ENCODE measurements around the gene KIF3B.

KIF3B gene

DNA sequence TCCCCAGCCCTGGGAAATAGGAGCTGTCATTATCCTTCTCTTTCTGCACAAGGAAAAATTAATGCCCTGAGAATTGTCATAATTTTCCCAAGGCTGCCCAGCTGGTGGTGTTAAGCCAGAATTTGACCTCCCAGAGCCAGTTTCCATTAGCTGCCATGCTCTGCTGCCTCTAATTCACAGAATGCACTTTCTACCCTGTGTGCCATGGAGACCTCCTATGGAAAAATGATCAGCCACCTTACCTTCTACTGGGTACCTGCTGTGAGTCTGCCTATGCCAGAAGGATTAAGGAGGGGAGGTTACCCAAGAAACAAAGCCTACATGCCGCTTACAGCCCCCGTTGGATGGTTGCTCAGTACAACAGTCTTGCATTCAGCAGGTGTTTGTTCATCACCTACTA is 40.6 kb upstream of the KIF3B start:
- peaks cover 11% of the 10 kb centered on the region for H3K79me1 ChIP-seq (replicated peaks; ENCODE audit: low read length, poor library complexity, severe bottlenecking)
- H3K14ac ChIP-seq (ENCODE audit: low read length in 2 of 2) = no peak overlapping the region
- H2AK5ac ChIP-seq (ENCODE audit: low read length, severe bottlenecking) = no peak overlapping the region
- H2BK5ac ChIP-seq (ENCODE audit: low read depth, low read length, poor library complexity, severe bottlenecking) = no peak overlapping the region
- H2BK12ac ChIP-seq (ENCODE audit: low read length in 2 of 2) = no peak overlapping the region
- no peak overlapping the region for H3K4me3 ChIP-seq (ENCODE audit: insufficient read depth in 1 of 2, low read depth in 1 of 2, low read length in 2 of 2)
- H3K4me2 ChIP-seq (ENCODE audit: low read length, poor library complexity, severe bottlenecking) = no peak overlapping the region
- 98% methylated on average over 2 of the region's 2 CpGs for WGBS
- H3K4ac ChIP-seq (ENCODE audit: low read depth in 1 of 2, low read length in 2 of 2) = no peak overlapping the region
- H3K27me3 ChIP-seq (ENCODE audit: control insufficient read depth in 1 of 2, insufficient read depth in 1 of 2, low read length in 2 of 2) = no peaks in the 10 kb centered on the region
- peaks cover 50 to 55% of the 10 kb centered on the region in 2 experiments for H3K36me3 ChIP-seq (ENCODE audit: control insufficient read depth in 1 of 2, insufficient read depth in 2 of 2, low read depth in 1 of 2, low read length in 2 of 2)
- H2BK15ac ChIP-seq (ENCODE audit: low read depth, poor library complexity, severe bottlenecking) = no peak overlapping the region
- H2BK120ac ChIP-seq (ENCODE audit: low read depth, low read length) = no peak overlapping the region
- H3K27ac ChIP-seq (ENCODE audit: low read length, poor library complexity, severe bottlenecking) = no peak overlapping the region
- H4K8ac ChIP-seq (ENCODE audit: low read length) = no peak overlapping the region
- no peak overlapping the region for H2AFZ ChIP-seq (ENCODE audit: low read depth, low read length)
- no peaks in the 10 kb centered on the region for H3K9me3 ChIP-seq (ENCODE audit: control insufficient read depth, low read length)
- H3K4me1 ChIP-seq (ENCODE audit: control insufficient read depth, insufficient read depth, low read depth, low read length) = peaks cover 5% of the 10 kb centered on the region
- no peak overlapping the region for H3K9ac ChIP-seq (ENCODE audit: low read length)
- no peak for DNase-seq
- no peak overlapping the region for H4K91ac ChIP-seq (ENCODE audit: low read length)
- no peak overlapping the region for H3K18ac ChIP-seq (ENCODE audit: low read depth in 1 of 2, low read length in 2 of 2)
- no peak overlapping the region for H3K23ac ChIP-seq (ENCODE audit: low read length in 2 of 2)

DNA sequence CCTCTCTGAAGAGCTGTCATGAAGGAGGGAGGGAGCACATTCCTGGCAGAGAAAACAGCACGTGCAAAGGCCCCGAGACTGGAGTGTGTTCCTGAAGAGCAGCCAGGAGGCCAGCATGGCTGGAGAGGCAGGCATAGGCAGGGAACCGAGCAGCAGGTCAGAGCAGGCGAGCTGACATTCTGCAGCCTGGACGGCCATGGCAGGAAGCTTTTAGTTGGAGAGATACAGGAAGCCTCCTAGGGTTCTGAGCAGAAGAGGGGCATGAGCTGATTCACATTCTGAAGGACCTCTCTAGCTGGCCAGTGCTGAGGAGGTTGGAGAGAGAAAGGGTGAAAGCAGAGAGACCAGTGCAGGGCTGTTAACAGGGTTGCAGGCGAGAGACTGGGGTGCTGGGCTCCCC is 40.0 kb upstream of the KIF3B start:
- no peak overlapping the region for H2AFZ ChIP-seq (ENCODE audit: low read depth, low read length)
- H3K18ac ChIP-seq (ENCODE audit: low read depth in 1 of 2, low read length in 2 of 2) = no peak overlapping the region
- no peak overlapping the region for H2BK15ac ChIP-seq (ENCODE audit: low read depth, poor library complexity, severe bottlenecking)
- no peak overlapping the region for H4K8ac ChIP-seq (ENCODE audit: low read length)
- no peaks in the 10 kb centered on the region for H3K9me3 ChIP-seq (ENCODE audit: control insufficient read depth, low read length)
- H2BK120ac ChIP-seq (ENCODE audit: low read depth, low read length) = no peak overlapping the region
- no peak overlapping the region for H3K4ac ChIP-seq (ENCODE audit: low read depth in 1 of 2, low read length in 2 of 2)
- peaks cover 47 to 49% of the 10 kb centered on the region in 2 experiments for H3K36me3 ChIP-seq (ENCODE audit: control insufficient read depth in 1 of 2, insufficient read depth in 2 of 2, low read depth in 1 of 2, low read length in 2 of 2)
- no peaks in the 10 kb centered on the region for H3K27me3 ChIP-seq (ENCODE audit: control insufficient read depth in 1 of 2, insufficient read depth in 1 of 2, low read length in 2 of 2)
- 90% methylated on average over 6 of the region's 6 CpGs for WGBS
- H3K9ac ChIP-seq (ENCODE audit: low read length) = no peak overlapping the region
- no peak overlapping the region for H3K23ac ChIP-seq (ENCODE audit: low read length in 2 of 2)
- H3K4me2 ChIP-seq (ENCODE audit: low read length, poor library complexity, severe bottlenecking) = no peak overlapping the region
- peaks cover 5% of the 10 kb centered on the region for H3K4me1 ChIP-seq (ENCODE audit: control insufficient read depth, insufficient read depth, low read depth, low read length)
- H3K14ac ChIP-seq (ENCODE audit: low read length in 2 of 2) = no peak overlapping the region
- no peak overlapping the region for H3K27ac ChIP-seq (ENCODE audit: low read length, poor library complexity, severe bottlenecking)
- no peak for DNase-seq
- no peak overlapping the region for H2AK5ac ChIP-seq (ENCODE audit: low read length, severe bottlenecking)
- no peak overlapping the region for H2BK5ac ChIP-seq (ENCODE audit: low read depth, low read length, poor library complexity, severe bottlenecking)
- H3K4me3 ChIP-seq (ENCODE audit: insufficient read depth in 1 of 2, low read depth in 1 of 2, low read length in 2 of 2) = no peak overlapping the region
- no peak overlapping the region for H2BK12ac ChIP-seq (ENCODE audit: low read length in 2 of 2)
- peaks cover 11% of the 10 kb centered on the region for H3K79me1 ChIP-seq (replicated peaks; ENCODE audit: low read length, poor library complexity, severe bottlenecking)
- H4K91ac ChIP-seq (ENCODE audit: low read length) = no peak overlapping the region

DNA sequence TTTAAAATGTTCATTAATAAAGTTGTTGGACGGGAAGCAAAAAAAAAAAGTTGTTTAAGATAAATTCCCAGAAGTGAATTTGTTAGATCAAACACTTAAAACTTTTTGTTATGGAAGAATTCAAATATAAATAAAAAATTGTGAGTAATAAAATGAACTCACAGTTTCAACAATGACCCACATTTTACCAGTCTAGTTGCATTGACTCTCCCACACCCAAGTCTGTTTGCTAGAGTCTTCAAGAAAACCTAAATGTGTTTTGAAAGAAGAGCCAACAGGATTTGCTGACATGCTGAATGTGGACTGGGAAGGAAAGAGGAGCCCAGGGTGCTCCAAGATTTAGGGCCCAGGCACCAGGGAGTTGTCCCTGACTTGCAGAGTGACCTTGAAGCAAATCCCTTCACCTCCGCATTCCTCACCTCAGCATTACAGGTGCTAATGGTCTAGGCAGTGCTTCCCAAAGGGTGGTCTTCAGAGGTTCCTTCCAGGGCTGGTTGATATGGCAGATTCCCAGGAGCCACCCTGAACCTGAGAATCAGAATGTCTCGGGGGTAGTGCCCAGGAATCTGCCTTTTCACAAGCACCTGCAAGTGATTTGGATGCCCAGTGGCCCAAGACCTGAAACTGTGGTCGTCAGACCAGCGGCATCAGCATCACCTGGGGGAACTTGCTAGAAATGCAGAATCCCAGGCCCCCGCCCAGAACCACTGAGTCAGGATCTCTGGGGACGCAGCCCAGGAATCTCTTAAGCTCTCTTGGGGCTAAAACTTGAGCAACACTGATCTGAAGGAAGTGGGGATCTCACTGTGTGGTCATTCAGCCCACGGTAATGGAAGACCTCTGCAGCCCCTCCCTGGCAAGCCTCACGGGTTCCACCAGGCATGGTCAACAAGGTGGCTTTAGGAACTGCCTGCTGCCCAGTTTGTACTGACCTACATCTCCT is 38.7 kb upstream of the KIF3B start:
- Histone ChIP-seq H3K9me3 (ENCODE audit: control insufficient read depth, low read length) (no peaks in the 10 kb centered on the region), H3K23ac (ENCODE audit: low read length in 2 of 2) (no peak overlapping the region), H2BK12ac (ENCODE audit: low read length in 2 of 2) (no peak overlapping the region), H3K9ac (ENCODE audit: low read length) (no peak overlapping the region), H3K4me3 (ENCODE audit: insufficient read depth in 1 of 2, low read depth in 1 of 2, low read length in 2 of 2) (peak overlapping the region in 1 of 2 experiments; percentile 5), H3K27ac (ENCODE audit: low read length, poor library complexity, severe bottlenecking) (no peak overlapping the region), H4K91ac (ENCODE audit: low read length) (no peak overlapping the region), H3K79me1 (replicated peaks; ENCODE audit: low read length, poor library complexity, severe bottlenecking) (peaks cover 3% of the 10 kb centered on the region), H2BK120ac (ENCODE audit: low read depth, low read length) (no peak overlapping the region), H2BK5ac (ENCODE audit: low read depth, low read length, poor library complexity, severe bottlenecking) (no peak overlapping the region), H2AK5ac (ENCODE audit: low read length, severe bottlenecking) (no peak overlapping the region), H3K18ac (ENCODE audit: low read depth in 1 of 2, low read length in 2 of 2) (no peak overlapping the region), H3K4me1 (ENCODE audit: control insufficient read depth, insufficient read depth, low read depth, low read length) (peaks cover 5% of the 10 kb centered on the region), H3K4me2 (ENCODE audit: low read length, poor library complexity, severe bottlenecking) (no peak overlapping the region), H3K36me3 (ENCODE audit: control insufficient read depth in 1 of 2, insufficient read depth in 2 of 2, low read depth in 1 of 2, low read length in 2 of 2) (peaks cover 34 to 36% of the 10 kb centered on the region in 2 experiments), H3K4ac (ENCODE audit: low read depth in 1 of 2, low read length in 2 of 2) (no peak overlapping the region), H3K27me3 (ENCODE audit: control insufficient read depth in 1 of 2, insufficient read depth in 1 of 2, low read length in 2 of 2) (no peaks in the 10 kb centered on the region), H2BK15ac (ENCODE audit: low read depth, poor library complexity, severe bottlenecking) (no peak overlapping the region), H2AFZ (ENCODE audit: low read depth, low read length) (no peak overlapping the region), H3K14ac (ENCODE audit: low read length in 2 of 2) (no peak overlapping the region), H4K8ac (ENCODE audit: low read length) (no peak overlapping the region)
- no peak for DNase-seq
- 92% methylated on average over 8 of the region's 9 CpGs for WGBS

DNA sequence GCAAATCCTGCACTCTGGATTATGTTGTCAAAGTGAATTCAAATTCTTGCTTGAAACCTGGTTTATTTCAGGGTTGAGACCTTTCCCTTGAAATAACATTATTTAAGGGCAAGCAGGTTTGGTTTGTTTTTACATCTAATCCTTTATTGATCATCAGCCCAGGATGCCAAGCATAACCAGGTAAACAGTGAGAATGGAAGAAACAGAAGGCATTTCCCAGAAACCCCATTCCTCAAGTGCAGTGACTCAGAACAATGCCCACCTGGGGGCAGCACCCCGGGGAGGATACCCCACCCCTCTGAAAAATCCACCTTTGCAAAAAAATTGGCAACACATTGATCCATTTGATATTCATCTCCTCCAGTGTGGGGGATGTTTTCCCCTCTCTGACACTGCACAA is 37.2 kb upstream of the KIF3B start:
- Histone ChIP-seq H3K4me2 (ENCODE audit: low read length, poor library complexity, severe bottlenecking) (no peak overlapping the region), H4K91ac (ENCODE audit: low read length) (no peak overlapping the region), H3K4me1 (ENCODE audit: control insufficient read depth, insufficient read depth, low read depth, low read length) (peaks cover 5% of the 10 kb centered on the region), H3K14ac (ENCODE audit: low read length in 2 of 2) (no peak overlapping the region), H2BK12ac (ENCODE audit: low read length in 2 of 2) (no peak overlapping the region), H3K9me3 (ENCODE audit: control insufficient read depth, low read length) (no peaks in the 10 kb centered on the region), H2AFZ (ENCODE audit: low read depth, low read length) (no peak overlapping the region), H3K27ac (ENCODE audit: low read length, poor library complexity, severe bottlenecking) (no peak overlapping the region), H3K23ac (ENCODE audit: low read length in 2 of 2) (no peak overlapping the region), H3K36me3 (ENCODE audit: control insufficient read depth in 1 of 2, insufficient read depth in 2 of 2, low read depth in 1 of 2, low read length in 2 of 2) (peaks cover 20 to 22% of the 10 kb centered on the region in 2 experiments), H2BK120ac (ENCODE audit: low read depth, low read length) (no peak overlapping the region), H3K9ac (ENCODE audit: low read length) (no peak overlapping the region), H3K79me1 (replicated peaks; ENCODE audit: low read length, poor library complexity, severe bottlenecking) (no peaks in the 10 kb centered on the region), H3K4ac (ENCODE audit: low read depth in 1 of 2, low read length in 2 of 2) (no peak overlapping the region), H2BK15ac (ENCODE audit: low read depth, poor library complexity, severe bottlenecking) (no peak overlapping the region), H3K27me3 (ENCODE audit: control insufficient read depth in 1 of 2, insufficient read depth in 1 of 2, low read length in 2 of 2) (no peaks in the 10 kb centered on the region), H4K8ac (ENCODE audit: low read length) (no peak overlapping the region), H2BK5ac (ENCODE audit: low read depth, low read length, poor library complexity, severe bottlenecking) (no peak overlapping the region), H3K4me3 (ENCODE audit: insufficient read depth in 1 of 2, low read depth in 1 of 2, low read length in 2 of 2) (no peak overlapping the region), H3K18ac (ENCODE audit: low read depth in 1 of 2, low read length in 2 of 2) (no peak overlapping the region), H2AK5ac (ENCODE audit: low read length, severe bottlenecking) (no peak overlapping the region)
- DNase-seq = no peak
- 3% methylated on average over 1 of the region's 1 CpG for WGBS
